Peyer's patch (tissue), 4 donors: Measurements from ENCODE around the gene EGFL6. TPM values are rescaled to one million over a fixed set of nuclear protein-coding genes. Genes with fewer than 3 reads are reported as not detected.
"Not testable (repeated sequence)": the region's sequence is repeated elsewhere in the genome, so short reads cannot be mapped to it uniquely, and the experiment has no call there.

Experiments used
- DNase-seq, 3 donors: peaks; one replicate each; pipeline ENCODE4 v3.0.0-alpha.2; 2017 to 2019
- H3K27ac ChIP-seq, 4 donors: fragments of 200-600 bp; sonication (generic); one replicate each; pipeline ENCODE4 v1.5.1; 2016 to 2019
- H3K27me3 ChIP-seq, 2 donors: fragments of 200-600 bp; sonication (generic); one replicate each; pipeline ENCODE4 v1.5.1; 2019
- H3K36me3 ChIP-seq, 3 donors: fragments of 200-600 bp; sonication (generic); one replicate each; pipeline ENCODE4 v1.5.1; 2016 to 2019
- H3K4me1 ChIP-seq, 4 donors: fragments of 200-600 bp; sonication (generic); one replicate each; pipeline ENCODE4 v1.5.1; 2016 to 2019
- H3K4me3 ChIP-seq, 4 donors: fragments of 200-600 bp; sonication (generic); 1 replicate in 3 of 4; 2 replicates in 1 of 4; pipeline ENCODE4 v1.5.1; 2016 to 2019; ENCODE audit warnings: mild to moderate bottlenecking in 1 of 4
- H3K9me3 ChIP-seq, 4 donors: fragments of 200-600 bp; sonication (generic); one replicate each; pipeline ENCODE4 v1.5.1; 2016 to 2019; ENCODE audit warnings: mild to moderate bottlenecking in 1 of 4
- POLR2A ChIP-seq, 2 donors: fragments of 450-650 bp; IDR thresholded peaks; one replicate each; pipeline ENCODE4 v1.5.1; 2017; ENCODE audit warnings: antibody characterized with exemption in 2 of 2, mild to moderate bottlenecking in 2 of 2, moderate library complexity in 2 of 2
- total RNA-seq, 4 donors: library from RNA; depleted of rRNA; stranded (reverse); fragments of >200 nt; gene quantifications; one replicate each; pipeline ENCODE4 v1.1.0, GENCODE V29; 2016
- TF ChIP-seq, protein P1 (sequence below), 6 experiments: fragments of 450-650 bp in 4 of 6; fragments of 200-600 bp in 2 of 6; sonication (generic) in 1 of 6; IDR thresholded peaks; one replicate each; pipeline ENCODE4 v1.5.1; 2017 to 2019; ENCODE audit warnings: antibody characterized with exemption in 6 of 6, mild to moderate bottlenecking in 3 of 6, moderate library complexity in 1 of 6

The EGFL6 gene
- total RNA-seq, 4 donors from 2014 or later, result not detected

DNA sequence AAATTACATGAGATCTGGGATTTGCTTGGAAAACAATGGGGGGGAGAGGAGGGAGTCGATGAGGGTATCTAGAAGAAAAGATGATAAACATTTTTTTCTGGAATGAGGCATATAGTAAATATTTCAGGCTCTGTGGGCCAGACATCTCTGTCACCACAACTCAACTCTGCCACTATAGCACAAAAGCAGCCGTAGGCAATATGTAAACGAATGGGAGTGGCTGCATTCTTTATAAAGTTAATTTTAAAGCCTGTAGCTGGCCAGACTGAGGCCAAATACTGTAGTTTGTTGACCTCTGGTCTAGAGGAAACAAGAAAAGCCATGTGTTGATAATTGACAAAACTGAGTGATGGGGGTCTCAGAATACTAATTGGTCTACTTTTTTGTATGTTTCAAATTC lies 69.4 kb downstream of the EGFL6 start:
- DNase-seq, result no peak
- no peak for TF ChIP-seq POLR2A (IDR thresholded peaks at IDR 0.05)
- TF ChIP-seq, protein P1, sequence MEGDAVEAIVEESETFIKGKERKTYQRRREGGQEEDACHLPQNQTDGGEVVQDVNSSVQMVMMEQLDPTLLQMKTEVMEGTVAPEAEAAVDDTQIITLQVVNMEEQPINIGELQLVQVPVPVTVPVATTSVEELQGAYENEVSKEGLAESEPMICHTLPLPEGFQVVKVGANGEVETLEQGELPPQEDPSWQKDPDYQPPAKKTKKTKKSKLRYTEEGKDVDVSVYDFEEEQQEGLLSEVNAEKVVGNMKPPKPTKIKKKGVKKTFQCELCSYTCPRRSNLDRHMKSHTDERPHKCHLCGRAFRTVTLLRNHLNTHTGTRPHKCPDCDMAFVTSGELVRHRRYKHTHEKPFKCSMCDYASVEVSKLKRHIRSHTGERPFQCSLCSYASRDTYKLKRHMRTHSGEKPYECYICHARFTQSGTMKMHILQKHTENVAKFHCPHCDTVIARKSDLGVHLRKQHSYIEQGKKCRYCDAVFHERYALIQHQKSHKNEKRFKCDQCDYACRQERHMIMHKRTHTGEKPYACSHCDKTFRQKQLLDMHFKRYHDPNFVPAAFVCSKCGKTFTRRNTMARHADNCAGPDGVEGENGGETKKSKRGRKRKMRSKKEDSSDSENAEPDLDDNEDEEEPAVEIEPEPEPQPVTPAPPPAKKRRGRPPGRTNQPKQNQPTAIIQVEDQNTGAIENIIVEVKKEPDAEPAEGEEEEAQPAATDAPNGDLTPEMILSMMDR (IDR thresholded peaks at IDR 0.05), result no peak
- H3K9me3 ChIP-seq, result peaks cover 0 to 9% (median 0%) of the 10 kb centered on the region in 4 donors
- no peak overlapping the region for H3K27ac ChIP-seq
- H3K27me3 ChIP-seq, result no peaks in the 10 kb centered on the region
- H3K4me1 ChIP-seq, result no peaks in the 10 kb centered on the region
- H3K4me3 ChIP-seq, result no peak overlapping the region
- no peaks in the 10 kb centered on the region for H3K36me3 ChIP-seq

DNA sequence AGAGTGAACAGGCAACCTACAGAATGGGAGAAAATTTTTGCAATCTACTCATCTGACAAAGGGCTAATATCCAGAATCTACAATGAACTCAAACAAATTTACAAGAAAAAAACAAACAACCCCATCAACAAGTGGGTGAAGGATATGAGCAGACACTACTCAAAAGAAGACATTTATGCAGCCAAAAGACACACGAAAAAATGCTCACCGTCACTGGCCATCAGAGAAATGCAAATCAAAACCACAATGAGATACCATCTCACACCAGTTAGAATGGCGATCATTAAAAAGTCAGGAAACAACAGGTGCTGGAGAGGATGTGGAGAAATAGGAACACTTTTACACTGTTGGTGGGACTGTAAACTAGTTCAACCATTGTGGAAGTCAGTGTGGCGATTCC lies 72.3 kb downstream of the EGFL6 start:
- DNase-seq, H3K4me1 ChIP-seq, H3K9me3 ChIP-seq, H3K36me3 ChIP-seq, H3K27ac ChIP-seq, H3K4me3 ChIP-seq, H3K27me3 ChIP-seq: not testable (repeated sequence)

DNA sequence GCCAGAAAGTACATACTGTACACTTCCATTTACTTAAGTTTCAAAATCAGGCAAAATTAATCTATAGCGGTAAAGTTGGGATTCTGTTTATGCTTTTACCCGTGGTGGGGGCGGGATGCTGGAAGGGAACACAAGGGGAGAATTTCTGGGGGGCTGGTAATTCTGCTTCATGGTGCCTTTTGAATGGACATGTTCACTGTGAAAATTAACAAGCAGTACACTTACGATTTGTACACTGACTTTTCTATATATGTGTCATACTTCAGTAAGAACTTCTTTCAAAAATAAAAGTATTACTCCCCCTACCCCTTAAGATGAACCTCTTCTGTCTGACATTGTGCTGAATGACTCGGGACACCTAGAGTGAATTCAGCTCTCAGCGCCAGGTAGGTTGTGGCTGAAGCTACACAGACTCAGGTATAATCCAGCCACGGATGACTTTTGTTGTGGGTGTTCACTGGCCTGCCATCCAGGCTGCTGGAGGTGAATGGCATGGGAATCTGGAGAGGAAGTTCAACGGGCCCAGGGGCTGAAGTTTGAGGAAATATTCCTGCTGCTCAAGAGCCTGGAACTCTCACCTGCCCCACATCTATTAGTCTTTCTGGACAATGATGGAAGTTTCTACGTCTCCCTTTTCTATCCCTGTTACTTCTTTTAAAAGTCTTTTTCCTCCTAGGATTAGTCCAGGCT lies 76.2 kb downstream of the EGFL6 start:
- Histone ChIP-seq H3K27me3 (no peaks in the 10 kb centered on the region), H3K4me1 (no peaks in the 10 kb centered on the region), H3K4me3 (no peak overlapping the region), H3K36me3 (no peaks in the 10 kb centered on the region), H3K9me3 (no peaks in the 10 kb centered on the region), H3K27ac (no peak overlapping the region)
- no peak for TF ChIP-seq POLR2A (IDR thresholded peaks at IDR 0.05)
- TF ChIP-seq, protein P1 (IDR thresholded peaks at IDR 0.05), result no peak
- DNase-seq, result no peak

DNA sequence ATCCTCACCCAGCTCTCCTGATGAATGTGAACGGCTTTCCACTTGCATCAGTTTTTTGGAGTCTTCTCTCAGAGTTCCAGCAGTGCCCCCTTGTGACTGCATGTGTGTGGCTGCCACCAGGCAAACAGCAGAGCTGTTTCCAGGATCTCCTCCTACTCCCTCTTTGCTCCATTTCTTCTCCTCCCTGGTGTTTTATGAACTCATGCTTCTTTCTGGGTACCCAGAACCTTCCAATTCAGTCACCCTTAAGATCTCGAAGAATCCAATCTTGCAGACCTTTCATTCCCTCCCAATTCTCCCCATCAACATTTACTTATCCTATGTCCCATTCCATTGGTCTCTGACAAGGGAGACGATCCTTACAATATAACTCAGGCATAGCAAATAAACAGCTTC lies 76.8 kb downstream of the EGFL6 start:
- Histone ChIP-seq H3K36me3 (no peaks in the 10 kb centered on the region), H3K4me1 (no peaks in the 10 kb centered on the region), H3K9me3 (no peaks in the 10 kb centered on the region), H3K4me3 (no peak overlapping the region), H3K27ac (no peak overlapping the region), H3K27me3 (no peaks in the 10 kb centered on the region)
- TF ChIP-seq, protein P1 (IDR thresholded peaks at IDR 0.05), result peak in 4 of 6 experiments; percentile 30 to 59 (median 50)
- no peak for TF ChIP-seq POLR2A (IDR thresholded peaks at IDR 0.05)
- DNase-seq, result peak; percentile 35 to 67 (median 52)

DNA sequence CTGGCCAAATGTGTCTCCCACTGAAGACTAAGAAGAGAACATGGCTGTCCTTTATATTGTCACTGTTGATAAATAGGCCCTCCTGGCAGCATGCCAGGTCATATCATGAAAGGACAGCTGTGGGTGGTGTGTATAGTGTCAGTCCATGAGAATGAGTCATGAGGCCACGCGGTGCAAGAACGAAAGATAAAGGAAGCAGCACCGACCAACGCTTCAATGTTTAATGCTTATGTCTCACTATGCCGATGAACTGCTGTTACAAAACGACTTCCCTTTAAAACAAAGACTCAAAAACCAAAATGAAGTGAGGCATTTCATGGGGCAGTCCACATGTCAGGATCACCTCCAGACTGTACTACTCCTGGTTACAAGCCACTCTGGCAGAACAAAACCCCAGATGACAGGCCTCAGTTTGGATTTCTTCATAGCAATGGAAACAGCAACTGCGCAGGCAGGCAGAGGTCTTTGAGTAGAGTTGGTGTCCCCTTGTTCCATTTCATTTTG lies 78.4 kb downstream of the EGFL6 start:
- H3K36me3 ChIP-seq, result no peaks in the 10 kb centered on the region
- no peaks in the 10 kb centered on the region for H3K27me3 ChIP-seq
- no peak overlapping the region for H3K4me3 ChIP-seq
- no peaks in the 10 kb centered on the region for H3K9me3 ChIP-seq
- TF ChIP-seq, protein P1 (IDR thresholded peaks at IDR 0.05), result no peak
- TF ChIP-seq POLR2A (IDR thresholded peaks at IDR 0.05), result no peak
- peak overlapping the region in 2 of 4 donors; percentile 31 to 58 for H3K27ac ChIP-seq
- peak; percentile 45 to 88 (median 67) for DNase-seq
- no peaks in the 10 kb centered on the region for H3K4me1 ChIP-seq

DNA sequence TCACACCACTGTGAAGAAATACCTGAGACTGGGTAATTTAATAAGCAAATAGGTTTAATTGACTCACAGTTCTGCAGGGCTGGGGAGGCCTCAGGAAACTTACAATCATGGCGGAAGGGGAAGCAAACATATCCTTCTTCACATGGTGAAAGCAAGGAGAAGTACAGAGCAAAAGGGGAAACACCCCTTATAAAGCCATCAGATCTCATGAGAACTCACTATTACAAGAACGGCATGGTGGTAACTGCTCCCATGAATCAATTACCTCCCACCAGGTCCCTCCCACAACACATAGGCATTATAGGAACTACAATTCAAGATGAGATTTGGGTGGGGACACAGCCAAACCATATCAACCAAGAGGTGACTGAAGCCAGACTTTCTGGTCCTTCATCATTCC lies 78.9 kb downstream of the EGFL6 start:
- H3K27me3 ChIP-seq, DNase-seq, H3K27ac ChIP-seq, H3K36me3 ChIP-seq, H3K9me3 ChIP-seq, H3K4me3 ChIP-seq, H3K4me1 ChIP-seq: not testable (repeated sequence)

DNA sequence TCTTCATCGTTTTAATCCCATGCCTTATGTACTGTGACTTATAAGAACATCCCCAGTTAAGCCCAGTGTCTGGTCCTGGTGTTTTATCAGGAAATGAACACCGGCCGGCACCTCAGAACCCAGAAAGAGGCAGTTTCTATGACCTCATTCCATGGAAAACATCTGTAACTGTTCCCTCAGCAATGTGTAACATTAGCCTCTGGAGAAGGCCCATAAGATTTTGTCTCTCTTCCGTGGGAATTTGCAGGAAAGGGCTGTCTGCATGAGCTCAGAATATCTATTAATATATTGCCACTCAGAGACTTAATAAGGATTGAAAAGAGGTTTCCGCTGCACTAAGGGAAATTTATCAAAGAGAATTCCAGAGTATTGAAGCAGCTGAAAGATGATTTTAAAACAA lies 80.4 kb downstream of the EGFL6 start:
- Histone ChIP-seq H3K27ac (no peak overlapping the region), H3K4me1 (peaks cover 0 to 4% (median 0%) of the 10 kb centered on the region in 4 donors), H3K36me3 (no peaks in the 10 kb centered on the region), H3K27me3 (no peaks in the 10 kb centered on the region), H3K9me3 (no peaks in the 10 kb centered on the region), H3K4me3 (no peak overlapping the region)
- no peak for TF ChIP-seq POLR2A (IDR thresholded peaks at IDR 0.05)
- TF ChIP-seq, protein P1 (IDR thresholded peaks at IDR 0.05), result no peak
- DNase-seq, result no peak
